ENCODE measurements around the gene DESI1.
"Not testable (repeated sequence)": the region's sequence is repeated elsewhere in the genome, so short reads cannot be mapped to it uniquely, and the experiment has no call there.

DNA sequence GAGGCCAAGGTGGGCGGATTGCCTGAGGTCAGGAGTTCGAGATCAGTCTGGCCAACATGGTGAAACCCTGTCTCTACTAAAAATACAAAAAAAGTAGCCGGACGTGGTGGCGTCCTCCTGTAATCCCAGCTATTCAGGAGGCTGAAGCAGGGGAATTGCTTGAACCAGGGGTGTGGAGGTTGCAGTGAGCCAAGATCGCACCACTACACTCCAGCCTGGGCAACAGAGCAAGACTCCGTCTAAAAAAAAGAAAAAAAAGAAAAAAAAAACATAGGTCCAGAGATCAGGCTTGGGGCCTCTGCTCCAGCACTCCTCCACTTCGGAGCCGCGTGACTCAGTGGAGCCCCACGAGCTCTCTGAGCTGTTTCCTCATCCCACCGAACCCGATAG lies 62.6 kb downstream of the DESI1 start:
- TF ChIP-seq, protein P1, sequence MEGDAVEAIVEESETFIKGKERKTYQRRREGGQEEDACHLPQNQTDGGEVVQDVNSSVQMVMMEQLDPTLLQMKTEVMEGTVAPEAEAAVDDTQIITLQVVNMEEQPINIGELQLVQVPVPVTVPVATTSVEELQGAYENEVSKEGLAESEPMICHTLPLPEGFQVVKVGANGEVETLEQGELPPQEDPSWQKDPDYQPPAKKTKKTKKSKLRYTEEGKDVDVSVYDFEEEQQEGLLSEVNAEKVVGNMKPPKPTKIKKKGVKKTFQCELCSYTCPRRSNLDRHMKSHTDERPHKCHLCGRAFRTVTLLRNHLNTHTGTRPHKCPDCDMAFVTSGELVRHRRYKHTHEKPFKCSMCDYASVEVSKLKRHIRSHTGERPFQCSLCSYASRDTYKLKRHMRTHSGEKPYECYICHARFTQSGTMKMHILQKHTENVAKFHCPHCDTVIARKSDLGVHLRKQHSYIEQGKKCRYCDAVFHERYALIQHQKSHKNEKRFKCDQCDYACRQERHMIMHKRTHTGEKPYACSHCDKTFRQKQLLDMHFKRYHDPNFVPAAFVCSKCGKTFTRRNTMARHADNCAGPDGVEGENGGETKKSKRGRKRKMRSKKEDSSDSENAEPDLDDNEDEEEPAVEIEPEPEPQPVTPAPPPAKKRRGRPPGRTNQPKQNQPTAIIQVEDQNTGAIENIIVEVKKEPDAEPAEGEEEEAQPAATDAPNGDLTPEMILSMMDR (IDR thresholded peaks at IDR 0.05; ENCODE audit: low read length) = not testable (repeated sequence)
- not testable (repeated sequence) for TF ChIP-seq EZH2 (IDR thresholded peaks at IDR 0.05; ENCODE audit: borderline replicate concordance, low read length)
